A549 (cell line): Measurements from ENCODE around the gene REEP5. TPM values are rescaled to one million over a fixed set of nuclear protein-coding genes. Genes with fewer than 3 reads are reported as not detected.

ENCODE experiments used
- ATAC-seq, 2 experiments: fragments of 200-7000 bp in 1 of 2; fragments of >200 bp in 1 of 2; cut with Nextera tagmentation in 1 of 2; cut with Tn5 transposase in 1 of 2; 3 replicates each; pipeline versions ENCODE4 v1.8.0 to v1.9.1; 2018 to 2020; ENCODE audit warnings: mild to moderate bottlenecking in 1 of 2, moderate library complexity in 1 of 2
- CTCF ChIA-PET: fragments of 300-600 bp; sonication (Branson Sonifier 250); formaldehyde crosslinking; extraction: SDS; loops from one replicate; lab custom pipeline; 2021; ENCODE audit warnings: antibody characterized with exemption, inconsistent platforms; lab: Yijun Ruan, JAX
- POLR2A ChIA-PET: fragments of 350-600 bp; formaldehyde crosslinking; extraction: SDS; loops from one replicate; lab custom pipeline; 2021; ENCODE audit warnings: antibody characterized with exemption, inconsistent platforms; lab: Yijun Ruan, JAX
- DNase-seq, 2 experiments: peaks; one replicate each; pipeline versions ENCODE4 v3.0.0 to v3.0.0-alpha.2; 2011 to 2016; ENCODE audit warnings: low read depth in 1 of 2, low spot score in 1 of 2
- FAIRE-seq: peaks from 2 replicates; lab custom pipeline; 2011; peaks lifted over from hg19 to GRCh38; lab: Jason Lieb, UNC
- H3K27ac ChIP-seq, 2 experiments: fragments of >200 bp; sonication (Bioruptor Twin); formaldehyde crosslinking; 3 replicates each; pipeline ENCODE4 v1.5.1; 2016 to 2017
- H3K4me1 ChIP-seq: fragments of >200 bp; sonication (Bioruptor Twin); formaldehyde crosslinking; 3 replicates; pipeline ENCODE4 v1.6.1; 2016
- H3K4me2 ChIP-seq: fragments of >200 bp; sonication (Bioruptor Twin); formaldehyde crosslinking; 3 replicates; pipeline ENCODE4 v1.6.1; 2016
- H3K4me3 ChIP-seq: fragments of >200 bp; sonication (Bioruptor Twin); formaldehyde crosslinking; 3 replicates; pipeline ENCODE4 v1.5.1; 2016
- H3K9me3 ChIP-seq: fragments of >200 bp; sonication (Bioruptor Twin); formaldehyde crosslinking; 3 replicates; pipeline ENCODE4 v1.6.1; 2016
- FOSB ChIP-seq: fragments of 250-450 bp; sonication (Bioruptor Pico); IDR thresholded peaks from 2 replicates; pipeline ENCODE4 v1.5.0; 2020; ENCODE audit warnings: mild to moderate bottlenecking, moderate library complexity
- FOSL2 ChIP-seq, 2 experiments: fragments of 450-650 bp in 1 of 2; fragments of >200 bp in 1 of 2; sonication (Bioruptor Twin) in 1 of 2; formaldehyde crosslinking; IDR thresholded peaks; 2 replicates each; pipeline versions ENCODE4 v1.5.0 to v1.6.1; 2016 to 2020; ENCODE audit warnings: mild to moderate bottlenecking in 1 of 2, moderate library complexity in 1 of 2
- HOXB13 ChIP-seq: fragments of 250-450 bp; sonication (Bioruptor Pico); IDR thresholded peaks from 2 replicates; pipeline ENCODE4 v1.5.0; 2020; ENCODE audit warnings: low read depth, mild to moderate bottlenecking, moderate library complexity
- MAFK ChIP-seq: fragments of 450-650 bp; IDR thresholded peaks from 2 replicates; pipeline ENCODE4 v1.6.1; 2014; ENCODE audit not compliant: partially characterized antibody
- MYC ChIP-seq: IDR thresholded peaks from 2 replicates; pipeline ENCODE4 v1.6.1; 2012; ENCODE audit warnings: mild to moderate bottlenecking, inconsistent platforms, low read length, improper control_type of control experiment, borderline replicate concordance
- NFE2L2 ChIP-seq: fragments of 150-350 bp; conservative IDR thresholded peaks from 2 replicates; pipeline ENCODE4 v1.6.1; 2014; ENCODE audit warnings: low read length
- NPAS2 ChIP-seq: fragments of 250-450 bp; sonication (Bioruptor Pico); IDR thresholded peaks from 2 replicates; pipeline ENCODE4 v1.8.0; 2022; ENCODE audit warnings: mild to moderate bottlenecking, moderate library complexity, borderline replicate concordance
- TP53 ChIP-seq: fragments of 250-450 bp; sonication (Bioruptor Pico); IDR thresholded peaks from 2 replicates; pipeline ENCODE4 v1.5.0; 2021; ENCODE audit warnings: mild to moderate bottlenecking, moderate library complexity
- ZFP36 ChIP-seq: fragments of 450-650 bp; IDR thresholded peaks from 2 replicates; pipeline ENCODE4 v1.6.1; 2014; ENCODE audit warnings: borderline replicate concordance; ENCODE audit not compliant: partially characterized antibody
- ZSCAN20 ChIP-seq: fragments of 250-450 bp; sonication (Bioruptor Pico); IDR thresholded peaks from 2 replicates; pipeline ENCODE4 v1.8.0; 2022; ENCODE audit warnings: mild to moderate bottlenecking, moderate library complexity
- WGBS: methylation state at CpG from one replicate; pipeline ENCODE4 v1.1.6; 2017; ENCODE audit errors: missing lambda C conversion rate; 5-methylcytosine and 5-hydroxymethylcytosine counted together
- polyA plus RNA-seq, 4 experiments: library from polyadenylated mRNA; depleted of rRNA in 3 of 4; stranded (reverse); fragments of >200 nt; fragmentation: RNase III in 1 of 4; extraction: RNeasy Plus Mini Kit Qiagen cat#74134 plus additional on column Dnase treatment in 1 of 4; gene quantifications; 2 replicates in 3 of 4; 3 replicates in 1 of 4; pipeline ENCODE4 v1.2.3, GENCODE V29; 2011 to 2017
- TF ChIP-seq, protein P1 (sequence below): fragments of 250-450 bp; sonication (Bioruptor Pico); IDR thresholded peaks from 2 replicates; pipeline ENCODE4 v1.5.0; 2020; ENCODE audit warnings: low read depth, mild to moderate bottlenecking, moderate library complexity
- TF ChIP-seq, protein P2 (sequence below): fragments of 150-350 bp; IDR thresholded peaks from 2 replicates; pipeline ENCODE4 v1.6.1; 2014; ENCODE audit warnings: low read depth, mild to moderate bottlenecking, low read length
- TF ChIP-seq, protein P3 (sequence below): fragments of >200 bp; sonication (Bioruptor Twin); formaldehyde crosslinking; IDR thresholded peaks from 3 replicates; pipeline ENCODE4 v1.6.1; 2016
- TF ChIP-seq, protein P4 (sequence below): IDR thresholded peaks from 2 replicates; pipeline ENCODE4 v1.6.1; 2012; ENCODE audit warnings: low read depth, borderline replicate concordance
- TF ChIP-seq, protein P5 (sequence below): fragments of 250-450 bp; sonication (Bioruptor Pico); IDR thresholded peaks from 2 replicates; pipeline ENCODE4 v1.5.0; 2021; ENCODE audit warnings: mild to moderate bottlenecking, moderate library complexity, borderline replicate concordance
- TF ChIP-seq, protein P6 (sequence below): fragments of 200-600 bp; sonication (generic); IDR thresholded peaks from 2 replicates; pipeline ENCODE4 v1.6.1; 2016; ENCODE audit warnings: antibody characterized with exemption, mild to moderate bottlenecking, moderate library complexity

The REEP5 gene
- polyA plus RNA-seq, 2 of the 4 experiments (the other 2 are of a cell fraction): 134 to 164 TPM

DNA sequence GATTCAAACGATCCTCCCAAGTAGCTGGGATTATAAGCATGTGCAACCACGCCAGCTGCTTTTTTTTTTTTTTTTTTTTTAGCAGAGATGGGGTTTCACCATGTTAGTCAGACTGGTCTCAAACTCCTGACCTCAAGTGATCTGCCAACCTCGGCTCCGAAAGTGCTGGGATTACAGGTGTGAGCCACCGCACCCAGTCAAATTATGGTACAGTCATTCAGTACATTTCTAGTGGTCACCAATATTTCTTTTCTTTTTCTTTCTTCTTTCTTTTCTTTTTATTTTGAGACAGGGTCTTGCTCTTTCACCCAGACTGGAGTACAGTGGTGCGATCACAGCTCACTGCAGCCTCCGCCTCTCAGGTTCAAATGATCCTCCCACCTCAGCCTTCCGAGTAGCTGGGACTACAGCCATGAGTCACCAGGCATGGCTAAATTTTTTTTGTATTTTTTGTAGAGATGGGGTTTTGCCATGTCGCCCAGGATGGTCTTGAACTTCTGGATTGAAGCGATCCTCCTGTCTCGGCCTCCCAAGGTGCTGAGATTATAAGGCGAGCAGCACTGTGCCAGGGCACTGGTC is 29.2 kb upstream of the REEP5 start:
- FAIRE-seq: no peak
- ChIA-PET CTCF (interaction anchor here (0.9 to 1.2 kb wide), 3 partner anchors 13 to 28 kb away, joined by 3 to 4 read pairs (median 3); no protein-coding TSS in a partner anchor), POLR2A (no interaction called here)
- TF ChIP-seq ZFP36 (no peak), NFE2L2 (no peak), HOXB13 (CRISPR knock-in tag) (no peak), TP53 (no peak), NPAS2 (CRISPR knock-in tag) (no peak), MAFK (no peak)
- TF ChIP-seq, protein P1, sequence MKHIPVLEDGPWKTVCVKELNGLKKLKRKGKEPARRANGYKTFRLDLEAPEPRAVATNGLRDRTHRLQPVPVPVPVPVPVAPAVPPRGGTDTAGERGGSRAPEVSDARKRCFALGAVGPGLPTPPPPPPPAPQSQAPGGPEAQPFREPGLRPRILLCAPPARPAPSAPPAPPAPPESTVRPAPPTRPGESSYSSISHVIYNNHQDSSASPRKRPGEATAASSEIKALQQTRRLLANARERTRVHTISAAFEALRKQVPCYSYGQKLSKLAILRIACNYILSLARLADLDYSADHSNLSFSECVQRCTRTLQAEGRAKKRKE (CRISPR knock-in tag): no peak
- TF ChIP-seq, protein P2, sequence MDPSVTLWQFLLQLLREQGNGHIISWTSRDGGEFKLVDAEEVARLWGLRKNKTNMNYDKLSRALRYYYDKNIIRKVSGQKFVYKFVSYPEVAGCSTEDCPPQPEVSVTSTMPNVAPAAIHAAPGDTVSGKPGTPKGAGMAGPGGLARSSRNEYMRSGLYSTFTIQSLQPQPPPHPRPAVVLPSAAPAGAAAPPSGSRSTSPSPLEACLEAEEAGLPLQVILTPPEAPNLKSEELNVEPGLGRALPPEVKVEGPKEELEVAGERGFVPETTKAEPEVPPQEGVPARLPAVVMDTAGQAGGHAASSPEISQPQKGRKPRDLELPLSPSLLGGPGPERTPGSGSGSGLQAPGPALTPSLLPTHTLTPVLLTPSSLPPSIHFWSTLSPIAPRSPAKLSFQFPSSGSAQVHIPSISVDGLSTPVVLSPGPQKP: no peak
- TF ChIP-seq, protein P3, sequence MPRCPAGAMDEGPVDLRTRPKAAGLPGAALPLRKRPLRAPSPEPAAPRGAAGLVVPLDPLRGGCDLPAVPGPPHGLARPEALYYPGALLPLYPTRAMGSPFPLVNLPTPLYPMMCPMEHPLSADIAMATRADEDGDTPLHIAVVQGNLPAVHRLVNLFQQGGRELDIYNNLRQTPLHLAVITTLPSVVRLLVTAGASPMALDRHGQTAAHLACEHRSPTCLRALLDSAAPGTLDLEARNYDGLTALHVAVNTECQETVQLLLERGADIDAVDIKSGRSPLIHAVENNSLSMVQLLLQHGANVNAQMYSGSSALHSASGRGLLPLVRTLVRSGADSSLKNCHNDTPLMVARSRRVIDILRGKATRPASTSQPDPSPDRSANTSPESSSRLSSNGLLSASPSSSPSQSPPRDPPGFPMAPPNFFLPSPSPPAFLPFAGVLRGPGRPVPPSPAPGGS: no peak
- no peak for DNase-seq
- H3K4me3 ChIP-seq: no peak overlapping the region
- H3K4me2 ChIP-seq: no peak overlapping the region
- H3K27ac ChIP-seq: no peak overlapping the region
- H3K9me3 ChIP-seq: no peaks in the 10 kb centered on the region
- ATAC-seq: no peak
- whole genome bisulfite sequencing: 88% methylated on average over 12 of the region's 12 CpGs
- H3K4me1 ChIP-seq: peaks cover under 1% of the 10 kb centered on the region; the same call in 2 of the 3 replicates

DNA sequence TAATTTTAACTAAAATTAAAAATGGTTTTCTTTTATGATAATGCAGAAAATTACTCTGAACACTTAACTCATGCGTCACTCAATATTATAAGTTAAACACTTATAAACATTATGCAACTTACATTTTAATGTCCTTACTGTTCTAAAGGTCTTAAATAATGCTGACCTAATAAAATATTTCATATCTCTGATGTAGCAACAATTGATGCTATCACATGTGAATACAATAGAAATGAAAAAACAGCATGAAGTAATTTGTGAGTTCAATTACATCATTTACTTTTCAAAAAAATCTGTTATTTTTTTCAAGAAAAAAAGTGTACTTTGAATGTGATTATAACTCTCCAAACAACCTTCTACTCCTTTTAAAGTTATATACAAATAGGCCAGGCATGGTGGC is 26.4 kb upstream of the REEP5 start:
- no peak overlapping the region for H3K27ac ChIP-seq
- TF ChIP-seq MAFK: peak; percentile 65
- TF ChIP-seq TP53: no peak
- TF ChIP-seq, protein P4, sequence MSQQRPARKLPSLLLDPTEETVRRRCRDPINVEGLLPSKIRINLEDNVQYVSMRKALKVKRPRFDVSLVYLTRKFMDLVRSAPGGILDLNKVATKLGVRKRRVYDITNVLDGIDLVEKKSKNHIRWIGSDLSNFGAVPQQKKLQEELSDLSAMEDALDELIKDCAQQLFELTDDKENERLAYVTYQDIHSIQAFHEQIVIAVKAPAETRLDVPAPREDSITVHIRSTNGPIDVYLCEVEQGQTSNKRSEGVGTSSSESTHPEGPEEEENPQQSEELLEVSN: no peak
- POLR2A ChIA-PET: no interaction called here
- CTCF ChIA-PET: no interaction called here
- FAIRE-seq: no peak
- H3K4me2 ChIP-seq: no peak overlapping the region
- H3K9me3 ChIP-seq: no peaks in the 10 kb centered on the region
- H3K4me3 ChIP-seq: no peak overlapping the region
- no peak for DNase-seq
- H3K4me1 ChIP-seq: no peaks in the 10 kb centered on the region; the same call in 2 of the 3 replicates
- 91% methylated on average over 1 of the region's 1 CpG for WGBS
- no peak for ATAC-seq

DNA sequence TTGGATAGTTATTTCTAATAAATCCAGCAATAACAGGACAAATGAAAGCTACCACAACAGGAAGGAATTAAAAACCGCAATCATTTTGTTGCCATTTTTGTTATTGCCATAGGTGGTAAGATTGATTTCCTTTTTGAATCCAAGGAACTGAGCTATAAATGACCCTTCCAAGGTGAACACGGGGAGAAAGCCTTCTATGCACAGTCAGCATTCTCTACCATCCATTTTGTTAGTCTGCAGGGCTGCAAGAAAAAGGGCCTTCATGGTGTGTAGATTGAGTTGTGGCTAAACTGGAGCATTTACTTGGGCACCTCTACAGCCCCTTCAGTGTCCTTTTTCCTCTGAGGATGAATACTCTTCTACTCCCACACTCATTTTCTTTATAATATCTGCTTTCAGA is 18.6 kb upstream of the REEP5 start:
- FAIRE-seq (no peak), DNase-seq (no peak), ATAC-seq (no peak)
- WGBS: 63% methylated on average over 2 of the region's 2 CpGs
- H3K9me3 ChIP-seq: no peaks in the 10 kb centered on the region
- H3K4me1 ChIP-seq: no peaks in the 10 kb centered on the region
- TF ChIP-seq FOSL2 (IDR thresholded peaks at IDR 0.05) (no peak), FOSL2 (CRISPR knock-in tag; IDR thresholded peaks at IDR 0.05) (no peak), MAFK (peak; percentile 76)
- no peak overlapping the region for H3K27ac ChIP-seq
- CTCF ChIA-PET: interaction anchor here (1.5 to 2.1 kb wide), 2 partner anchors 20 to 55 kb away, joined by 4 read pairs; no protein-coding TSS in a partner anchor
- H3K4me2 ChIP-seq: no peak overlapping the region
- no peak overlapping the region for H3K4me3 ChIP-seq
- POLR2A ChIA-PET: no interaction called here

DNA sequence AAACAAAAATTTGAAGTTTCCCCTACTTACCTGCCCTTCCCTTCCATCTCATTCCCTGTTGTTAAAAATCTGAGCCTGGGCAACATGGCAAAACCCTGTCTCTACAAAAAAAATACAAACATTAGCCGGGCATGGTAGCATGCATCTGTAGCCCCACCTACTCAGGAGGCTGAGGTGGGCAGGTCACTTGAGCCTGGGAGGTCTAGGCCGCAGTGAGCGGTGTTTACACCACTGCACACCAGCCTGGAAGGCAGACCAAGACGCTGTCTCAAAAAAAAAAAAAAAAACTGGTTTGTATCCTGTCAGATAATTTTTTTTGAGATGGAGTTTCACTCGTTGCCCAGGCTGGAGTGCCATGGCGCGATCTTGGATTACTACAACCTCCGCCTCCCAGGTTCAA is 16.3 kb upstream of the REEP5 start:
- no peak for FAIRE-seq
- ChIA-PET CTCF (no interaction called here), POLR2A (no interaction called here)
- no peak overlapping the region for H3K27ac ChIP-seq
- H3K4me1 ChIP-seq: 0 out of 3 replicates have a peak, but pooled peaks cover 7% of the 10 kb centered on the region
- H3K4me3 ChIP-seq: no peak overlapping the region
- WGBS: 79% methylated on average over 8 of the region's 8 CpGs
- ATAC-seq: no peak
- H3K4me2 ChIP-seq: no peak overlapping the region
- DNase-seq: no peak
- H3K9me3 ChIP-seq: no peaks in the 10 kb centered on the region
- TF ChIP-seq ZSCAN20 (no peak), FOSB (no peak), MYC (no peak)
- TF ChIP-seq, protein P5, sequence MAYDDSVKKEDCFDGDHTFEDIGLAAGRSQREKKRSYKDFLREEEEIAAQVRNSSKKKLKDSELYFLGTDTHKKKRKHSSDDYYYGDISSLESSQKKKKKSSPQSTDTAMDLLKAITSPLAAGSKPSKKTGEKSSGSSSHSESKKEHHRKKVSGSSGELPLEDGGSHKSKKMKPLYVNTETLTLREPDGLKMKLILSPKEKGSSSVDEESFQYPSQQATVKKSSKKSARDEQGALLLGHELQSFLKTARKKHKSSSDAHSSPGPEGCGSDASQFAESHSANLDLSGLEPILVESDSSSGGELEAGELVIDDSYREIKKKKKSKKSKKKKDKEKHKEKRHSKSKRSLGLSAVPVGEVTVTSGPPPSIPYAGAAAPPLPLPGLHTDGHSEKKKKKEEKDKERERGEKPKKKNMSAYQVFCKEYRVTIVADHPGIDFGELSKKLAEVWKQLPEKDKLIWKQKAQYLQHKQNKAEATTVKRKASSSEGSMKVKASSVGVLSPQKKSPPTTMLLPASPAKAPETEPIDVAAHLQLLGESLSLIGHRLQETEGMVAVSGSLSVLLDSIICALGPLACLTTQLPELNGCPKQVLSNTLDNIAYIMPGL: no peak
- TF ChIP-seq, protein P6, sequence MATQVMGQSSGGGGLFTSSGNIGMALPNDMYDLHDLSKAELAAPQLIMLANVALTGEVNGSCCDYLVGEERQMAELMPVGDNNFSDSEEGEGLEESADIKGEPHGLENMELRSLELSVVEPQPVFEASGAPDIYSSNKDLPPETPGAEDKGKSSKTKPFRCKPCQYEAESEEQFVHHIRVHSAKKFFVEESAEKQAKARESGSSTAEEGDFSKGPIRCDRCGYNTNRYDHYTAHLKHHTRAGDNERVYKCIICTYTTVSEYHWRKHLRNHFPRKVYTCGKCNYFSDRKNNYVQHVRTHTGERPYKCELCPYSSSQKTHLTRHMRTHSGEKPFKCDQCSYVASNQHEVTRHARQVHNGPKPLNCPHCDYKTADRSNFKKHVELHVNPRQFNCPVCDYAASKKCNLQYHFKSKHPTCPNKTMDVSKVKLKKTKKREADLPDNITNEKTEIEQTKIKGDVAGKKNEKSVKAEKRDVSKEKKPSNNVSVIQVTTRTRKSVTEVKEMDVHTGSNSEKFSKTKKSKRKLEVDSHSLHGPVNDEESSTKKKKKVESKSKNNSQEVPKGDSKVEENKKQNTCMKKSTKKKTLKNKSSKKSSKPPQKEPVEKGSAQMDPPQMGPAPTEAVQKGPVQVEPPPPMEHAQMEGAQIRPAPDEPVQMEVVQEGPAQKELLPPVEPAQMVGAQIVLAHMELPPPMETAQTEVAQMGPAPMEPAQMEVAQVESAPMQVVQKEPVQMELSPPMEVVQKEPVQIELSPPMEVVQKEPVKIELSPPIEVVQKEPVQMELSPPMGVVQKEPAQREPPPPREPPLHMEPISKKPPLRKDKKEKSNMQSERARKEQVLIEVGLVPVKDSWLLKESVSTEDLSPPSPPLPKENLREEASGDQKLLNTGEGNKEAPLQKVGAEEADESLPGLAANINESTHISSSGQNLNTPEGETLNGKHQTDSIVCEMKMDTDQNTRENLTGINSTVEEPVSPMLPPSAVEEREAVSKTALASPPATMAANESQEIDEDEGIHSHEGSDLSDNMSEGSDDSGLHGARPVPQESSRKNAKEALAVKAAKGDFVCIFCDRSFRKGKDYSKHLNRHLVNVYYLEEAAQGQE: no peak
- TF ChIP-seq, protein P1 (CRISPR knock-in tag): no peak
